CD4-positive, alpha-beta T cell treated with Interleukin-15 for 4 hours (primary cell): ENCODE results near the gene DMD.

Experiments used
- DNase-seq: peaks from one replicate; pipeline ENCODE4 v3.0.0-alpha.2; 2020; ENCODE audit warnings: low spot score

DMD gene

GRCh38 chrX:31338991-31339350 lies 1872.4 kb downstream of the DMD start:
- no peak for DNase-seq

- DNase-seq, result no peak
Measured at GRCh38 chrX:31337332-31337731, 1874.0 kb downstream of the DMD start.

GRCh38 chrX:31336419-31336818 lies 1874.9 kb downstream of the DMD start:
- no peak for DNase-seq

GRCh38 chrX:31334997-31335396 lies 1876.4 kb downstream of the DMD start:
- DNase-seq, result no peak

- DNase-seq, result no peak
Measured at GRCh38 chrX:31333165-31333831, 1878.1 kb downstream of the DMD start.

GRCh38 chrX:31331928-31332327 lies 1879.4 kb downstream of the DMD start:
- DNase-seq, result no peak

- no peak for DNase-seq
Measured at GRCh38 chrX:31331015-31331414, 1880.3 kb downstream of the DMD start.

- DNase-seq, result no peak
Measured at GRCh38 chrX:31329298-31329697, 1882.1 kb downstream of the DMD start.

- DNase-seq, result no peak
Measured at GRCh38 chrX:31323658-31324057, 1887.7 kb downstream of the DMD start.

GRCh38 chrX:31320740-31321139 lies 1890.6 kb downstream of the DMD start:
- DNase-seq, result no peak

- no peak for DNase-seq
Measured at GRCh38 chrX:31319586-31319985, 1891.8 kb downstream of the DMD start.

GRCh38 chrX:31318866-31319265 lies 1892.5 kb downstream of the DMD start:
- no peak for DNase-seq

GRCh38 chrX:31316340-31316991 lies 1894.9 kb downstream of the DMD start:
- no peak for DNase-seq

- no peak for DNase-seq
Measured at GRCh38 chrX:31314921-31315320, 1896.4 kb downstream of the DMD start.

GRCh38 chrX:31307952-31308351 lies 1903.4 kb downstream of the DMD start:
- DNase-seq, result no peak

- DNase-seq, result no peak
Measured at GRCh38 chrX:31302573-31303075, 1908.7 kb downstream of the DMD start.

- no peak for DNase-seq
Measured at GRCh38 chrX:31301941-31302340, 1909.4 kb downstream of the DMD start.

GRCh38 chrX:31301203-31301602 lies 1910.1 kb downstream of the DMD start:
- DNase-seq, result no peak

- DNase-seq, result no peak
Measured at GRCh38 chrX:31298916-31299315, 1912.4 kb downstream of the DMD start.

- no peak for DNase-seq
Measured at GRCh38 chrX:31297881-31298280, 1913.5 kb downstream of the DMD start.

GRCh38 chrX:31294475-31294874 lies 1916.9 kb downstream of the DMD start:
- no peak for DNase-seq

GRCh38 chrX:31293409-31293808 lies 1917.9 kb downstream of the DMD start:
- DNase-seq, result no peak

- no peak for DNase-seq
Measured at GRCh38 chrX:31291131-31291530, 1920.2 kb downstream of the DMD start.

- no peak for DNase-seq
Measured at GRCh38 chrX:31287861-31288260, 1923.5 kb downstream of the DMD start.
